Endothelial cell (in vitro differentiated cells): ENCODE data around the gene XPO1. TPM values are rescaled to one million over a fixed set of nuclear protein-coding genes. Genes with fewer than 3 reads are reported as not detected.
"Not testable (repeated sequence)": the region's sequence is repeated elsewhere in the genome, so short reads cannot be mapped to it uniquely, and the experiment has no call there.

Experiments
- DNase-seq: peaks from one replicate; pipeline ENCODE4 v3.0.0; 2021; ENCODE audit warnings: low spot score
- H3K27ac Mint-ChIP-seq: one replicate; pipeline ENCODE4 v1.8.0; 2021; ENCODE audit warnings: mixed read lengths, inconsistent platforms; ENCODE audit not compliant: unreplicated experiment
- H3K27me3 Mint-ChIP-seq: one replicate; pipeline ENCODE4 v1.8.0; 2021; ENCODE audit warnings: mild to moderate bottlenecking, moderate library complexity, mixed read lengths, inconsistent platforms; ENCODE audit not compliant: unreplicated experiment
- H3K36me3 Mint-ChIP-seq: one replicate; pipeline ENCODE4 v1.8.0; 2021; ENCODE audit warnings: mild to moderate bottlenecking, low read depth, mixed read lengths, inconsistent platforms; ENCODE audit not compliant: unreplicated experiment
- H3K4me1 Mint-ChIP-seq: one replicate; pipeline ENCODE4 v1.8.0; 2021; ENCODE audit warnings: mild to moderate bottlenecking, mixed read lengths, inconsistent platforms; ENCODE audit not compliant: unreplicated experiment
- H3K4me3 Mint-ChIP-seq: one replicate; pipeline ENCODE4 v1.8.0; 2021; ENCODE audit warnings: mild to moderate bottlenecking, mixed read lengths, inconsistent platforms; ENCODE audit not compliant: unreplicated experiment
- H3K9me3 Mint-ChIP-seq: one replicate; pipeline ENCODE4 v1.8.0; 2021; ENCODE audit warnings: mixed read lengths, inconsistent platforms; ENCODE audit not compliant: unreplicated experiment
- total RNA-seq: library from RNA; stranded (reverse); fragmentation: NEBNext Ultra II Directional; extraction: Animal tissue kit (Norgen Biotek cat#: 25700); gene quantifications from one replicate; pipeline ENCODE4 v1.2.1, GENCODE V29; 2021; ENCODE audit not compliant: unreplicated experiment
- TF ChIP-seq, protein P1 (sequence below): fragments of 200-600 bp; sonication (generic); IDR thresholded peaks from one replicate; pipeline ENCODE4 v1.5.0; 2021; ENCODE audit warnings: antibody characterized with exemption; ENCODE audit not compliant: unreplicated experiment

Gene XPO1
- total RNA-seq, 1 donor from 2014 or later, result 138 TPM

DNA sequence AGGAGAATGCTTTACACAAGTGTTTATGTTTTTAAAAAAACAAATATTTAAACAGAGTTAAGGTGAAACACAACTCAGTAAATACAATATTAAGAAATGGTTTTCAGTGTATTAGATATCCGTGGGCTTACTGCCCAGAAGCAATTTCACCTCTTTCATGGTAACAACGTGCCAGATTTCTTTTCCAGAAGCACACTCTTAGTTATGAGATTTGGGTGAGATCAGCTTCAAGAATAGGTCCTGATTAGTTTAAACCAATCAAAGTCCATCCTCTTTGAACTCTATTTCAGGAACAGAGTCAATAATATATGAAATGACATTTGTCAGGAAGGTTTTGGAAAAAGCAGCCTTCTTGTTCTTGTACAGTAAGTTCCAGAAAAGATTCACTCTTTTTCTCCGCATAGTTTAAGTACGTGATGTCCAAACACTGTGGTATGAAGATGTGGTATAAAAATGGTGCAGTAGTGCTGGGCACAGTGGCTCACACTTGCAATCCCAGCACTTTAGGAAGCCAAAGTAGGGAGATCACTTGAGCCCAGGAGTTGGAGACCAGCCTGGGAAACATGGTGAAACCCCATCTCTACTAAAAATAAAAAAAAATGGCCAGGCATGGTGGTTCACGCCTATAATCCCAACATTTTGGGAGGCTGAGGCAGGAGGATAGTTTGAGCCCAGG lies 81.9 kb downstream of the XPO1 start:
- Mint-ChIP-seq H3K27ac (no peak overlapping the region), H3K36me3 (no peaks in the 10 kb centered on the region), H3K4me1 (peaks cover 11% of the 10 kb centered on the region), H3K9me3 (no peaks in the 10 kb centered on the region), H3K4me3 (no peak overlapping the region), H3K27me3 (peaks cover 5% of the 10 kb centered on the region)
- TF ChIP-seq, protein P1, sequence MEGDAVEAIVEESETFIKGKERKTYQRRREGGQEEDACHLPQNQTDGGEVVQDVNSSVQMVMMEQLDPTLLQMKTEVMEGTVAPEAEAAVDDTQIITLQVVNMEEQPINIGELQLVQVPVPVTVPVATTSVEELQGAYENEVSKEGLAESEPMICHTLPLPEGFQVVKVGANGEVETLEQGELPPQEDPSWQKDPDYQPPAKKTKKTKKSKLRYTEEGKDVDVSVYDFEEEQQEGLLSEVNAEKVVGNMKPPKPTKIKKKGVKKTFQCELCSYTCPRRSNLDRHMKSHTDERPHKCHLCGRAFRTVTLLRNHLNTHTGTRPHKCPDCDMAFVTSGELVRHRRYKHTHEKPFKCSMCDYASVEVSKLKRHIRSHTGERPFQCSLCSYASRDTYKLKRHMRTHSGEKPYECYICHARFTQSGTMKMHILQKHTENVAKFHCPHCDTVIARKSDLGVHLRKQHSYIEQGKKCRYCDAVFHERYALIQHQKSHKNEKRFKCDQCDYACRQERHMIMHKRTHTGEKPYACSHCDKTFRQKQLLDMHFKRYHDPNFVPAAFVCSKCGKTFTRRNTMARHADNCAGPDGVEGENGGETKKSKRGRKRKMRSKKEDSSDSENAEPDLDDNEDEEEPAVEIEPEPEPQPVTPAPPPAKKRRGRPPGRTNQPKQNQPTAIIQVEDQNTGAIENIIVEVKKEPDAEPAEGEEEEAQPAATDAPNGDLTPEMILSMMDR, result no peak
- DNase-seq, result no peak

DNA sequence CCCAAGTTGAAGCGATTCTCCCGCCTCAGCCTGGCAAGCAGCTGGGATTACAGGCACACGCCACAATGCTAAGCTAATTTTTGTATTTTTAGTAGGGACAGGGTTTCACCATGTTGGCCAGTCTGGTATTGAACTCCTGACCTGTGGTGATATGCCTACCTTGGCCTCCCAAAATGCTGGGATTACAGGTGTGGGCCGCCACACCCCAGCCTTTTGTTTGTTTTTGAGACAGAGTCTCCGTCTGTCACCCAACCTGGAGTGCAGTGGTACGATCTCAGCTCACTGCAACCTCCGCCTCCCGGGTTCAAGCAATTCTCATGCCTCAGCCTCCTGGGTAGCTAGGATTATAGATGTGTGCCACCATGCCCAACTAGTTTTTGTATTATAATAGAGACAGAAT lies 83.2 kb downstream of the XPO1 start:
- H3K27ac Mint-ChIP-seq, H3K9me3 Mint-ChIP-seq: not testable (repeated sequence)

DNA sequence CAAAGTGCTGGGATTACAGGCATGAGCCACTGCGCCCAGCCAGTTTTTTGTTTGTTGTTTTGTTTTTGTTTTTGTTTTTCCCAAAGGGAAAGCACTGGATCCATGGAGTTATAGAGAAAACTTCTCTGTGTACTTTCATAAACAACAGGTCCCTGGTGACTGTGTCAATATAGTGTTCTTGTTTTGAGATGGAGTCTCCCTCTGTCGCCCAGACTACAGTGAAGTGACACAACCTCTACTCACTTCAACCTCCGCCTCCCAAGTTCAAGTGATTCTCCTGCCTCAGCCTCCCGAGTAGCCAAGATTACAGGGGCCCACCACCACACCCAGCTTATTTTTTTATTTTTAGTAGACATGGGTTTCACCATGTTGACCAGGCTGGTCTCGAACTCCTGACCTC lies 83.8 kb downstream of the XPO1 start:
- Mint-ChIP-seq H3K4me1 (peaks cover 11% of the 10 kb centered on the region), H3K27me3 (peaks cover 5% of the 10 kb centered on the region), H3K36me3 (no peaks in the 10 kb centered on the region), H3K9me3 (no peaks in the 10 kb centered on the region), H3K27ac (no peak overlapping the region), H3K4me3 (no peak overlapping the region)
- no peak for DNase-seq
- TF ChIP-seq, protein P1, result no peak

More for the DNA sequence above, 83.2 kb downstream of the XPO1 start:
- not testable (repeated sequence) for DNase-seq, H3K4me3 Mint-ChIP-seq, H3K36me3 Mint-ChIP-seq, H3K27me3 Mint-ChIP-seq
- H3K4me1 Mint-ChIP-seq, result peaks cover 11% of the 10 kb centered on the region

DNA sequence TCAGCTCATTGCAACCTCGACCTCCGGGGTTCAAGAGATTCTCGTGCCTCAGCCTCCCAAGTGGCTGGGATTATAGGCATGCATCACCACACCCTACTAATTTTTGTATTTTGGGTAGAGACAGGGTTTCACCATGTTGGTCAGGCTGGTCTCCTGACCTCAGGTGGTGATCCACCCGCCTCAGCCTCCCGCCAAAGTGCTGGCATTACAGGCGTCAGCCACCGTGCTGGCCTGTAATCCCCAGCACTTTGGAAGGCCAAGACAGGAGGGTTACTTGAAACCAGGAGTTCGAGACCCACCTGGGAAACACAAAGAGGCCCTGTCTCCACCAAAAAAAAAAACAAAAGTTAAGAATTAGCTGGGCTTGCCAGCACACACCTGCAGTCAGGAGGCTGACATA lies 85.8 kb downstream of the XPO1 start:
- H3K27me3 Mint-ChIP-seq, result peaks cover 5% of the 10 kb centered on the region
- TF ChIP-seq, protein P1, result no peak
- no peak overlapping the region for H3K4me3 Mint-ChIP-seq
- no peak overlapping the region for H3K27ac Mint-ChIP-seq
- DNase-seq, result no peak
- H3K4me1 Mint-ChIP-seq, result peaks cover 3% of the 10 kb centered on the region
- H3K36me3 Mint-ChIP-seq, result no peaks in the 10 kb centered on the region
- H3K9me3 Mint-ChIP-seq, result no peaks in the 10 kb centered on the region

DNA sequence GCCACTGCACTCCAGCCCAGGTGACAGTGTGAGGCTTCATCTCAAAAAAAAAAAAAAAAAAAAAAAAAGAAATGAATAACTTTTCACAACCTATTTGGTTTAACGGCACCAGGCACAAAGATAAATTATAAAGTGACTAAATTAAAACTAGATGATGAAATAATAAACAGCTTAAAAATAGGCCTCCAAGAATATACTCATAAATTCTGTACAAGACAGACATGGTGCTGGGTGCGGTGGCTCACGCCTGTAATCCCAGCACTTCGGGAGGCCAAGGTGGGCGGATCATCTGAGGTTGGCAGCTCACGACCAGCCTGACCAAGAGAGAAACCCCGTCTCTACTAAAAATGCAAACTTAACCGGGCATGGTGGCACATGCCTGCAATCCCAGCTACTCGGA lies 87.0 kb downstream of the XPO1 start:
- Mint-ChIP-seq H3K4me3 (no peak overlapping the region), H3K27me3 (peaks cover 2% of the 10 kb centered on the region), H3K27ac (no peak overlapping the region), H3K9me3 (no peaks in the 10 kb centered on the region), H3K4me1 (no peaks in the 10 kb centered on the region), H3K36me3 (no peaks in the 10 kb centered on the region)
- no peak for DNase-seq
- TF ChIP-seq, protein P1, result no peak
